ENCODE data around the gene SYNRG. TPM values are rescaled to one million over a fixed set of nuclear protein-coding genes. Genes with fewer than 3 reads are reported as not detected.

SYNRG gene
- total and polyA plus RNA-seq, 2 donors (not counting 3 experiments of a cell fraction or from before 2014, with no cell fraction given) = 15.3 to 42.2 TPM

- dilution Hi-C loops (cut with MboI; ENCODE audit: extremely low pct_ligation_motif_present, low sequenced_read_pairs) = no loop called here
- no peak for DNase-seq (ENCODE audit: low read depth, low spot score)
- Histone ChIP-seq H3K4me2 (ENCODE audit: insufficient read depth, low read length) (no peak overlapping the region), H3K27me3 (ENCODE audit: control insufficient read depth in 2 of 2, insufficient read depth in 2 of 2, low read length in 2 of 2) (no peaks in the 10 kb centered on the region), H4K20me1 (replicated peaks; ENCODE audit: control insufficient read depth, extremely low read depth, insufficient read depth, low read length) (peaks cover 2% of the 10 kb centered on the region), H3K79me2 (ENCODE audit: control insufficient read depth, insufficient read depth, low read length) (peaks cover 84% of the 10 kb centered on the region), H3K4me3 (replicated peaks in 1 of 3; ENCODE audit: insufficient read depth in 1 of 3, low read depth in 1 of 3, low read length in 3 of 3) (no peak overlapping the region), H3K4me1 (ENCODE audit: control insufficient read depth, extremely low read depth, insufficient read depth, low read length) (peaks cover 22% of the 10 kb centered on the region), H2AFZ (ENCODE audit: low read depth, low read length) (no peak overlapping the region), H3K9me3 (replicated peaks; ENCODE audit: control insufficient read depth, insufficient read depth, low read length) (no peaks in the 10 kb centered on the region), H3K9ac (replicated peaks; ENCODE audit: extremely low read depth, insufficient read depth, low read length) (no peak overlapping the region), H3K27ac (ENCODE audit: insufficient read depth, low read depth, low read length) (no peak overlapping the region), H3K36me3 (ENCODE audit: control insufficient read depth in 2 of 2, extremely low read depth in 1 of 2, insufficient read depth in 2 of 2, low read length in 2 of 2) (no peaks in the 10 kb centered on the region), H3K9me1 (replicated peaks; ENCODE audit: control insufficient read depth, extremely low read depth, insufficient read depth, low read length) (no peaks in the 10 kb centered on the region)
- intact Hi-C loops (cut with micrococcal nuclease) = no loop called here
- no peak for FAIRE-seq
- BruUV-seq (replicated peaks) = no TSS peak
- CTCF ChIA-PET = interaction anchor here (0.8 to 1.2 kb wide), 5 partner anchors 10 to 122 kb away, joined by 3 to 4 read pairs (median 3); no protein-coding TSS in a partner anchor
- TF ChIP-seq GATA2 (IDR thresholded peaks at IDR 0.05; ENCODE audit: insufficient read depth, insufficient read length, low read depth, low read length) (no peak), POLR2A (IDR thresholded peaks at IDR 0.05; ENCODE audit: low read depth, low read length) (no peak), EZH2 (IDR thresholded peaks at IDR 0.05; ENCODE audit: borderline replicate concordance, low read depth, low read length, severe bottlenecking) (no peak), POLR2AphosphoS5 (IDR thresholded peaks at IDR 0.05; ENCODE audit: insufficient read depth, low read depth, low read length) (no peak), MYC (IDR thresholded peaks at IDR 0.05; ENCODE audit: low read depth, low read length) (no peak), FOS (IDR thresholded peaks at IDR 0.05; ENCODE audit: borderline replicate concordance, insufficient read depth, low read length) (no peak), JUN (IDR thresholded peaks at IDR 0.05; ENCODE audit: borderline replicate concordance, insufficient read depth, insufficient read length, low read depth) (no peak)
- TF ChIP-seq, protein P1, sequence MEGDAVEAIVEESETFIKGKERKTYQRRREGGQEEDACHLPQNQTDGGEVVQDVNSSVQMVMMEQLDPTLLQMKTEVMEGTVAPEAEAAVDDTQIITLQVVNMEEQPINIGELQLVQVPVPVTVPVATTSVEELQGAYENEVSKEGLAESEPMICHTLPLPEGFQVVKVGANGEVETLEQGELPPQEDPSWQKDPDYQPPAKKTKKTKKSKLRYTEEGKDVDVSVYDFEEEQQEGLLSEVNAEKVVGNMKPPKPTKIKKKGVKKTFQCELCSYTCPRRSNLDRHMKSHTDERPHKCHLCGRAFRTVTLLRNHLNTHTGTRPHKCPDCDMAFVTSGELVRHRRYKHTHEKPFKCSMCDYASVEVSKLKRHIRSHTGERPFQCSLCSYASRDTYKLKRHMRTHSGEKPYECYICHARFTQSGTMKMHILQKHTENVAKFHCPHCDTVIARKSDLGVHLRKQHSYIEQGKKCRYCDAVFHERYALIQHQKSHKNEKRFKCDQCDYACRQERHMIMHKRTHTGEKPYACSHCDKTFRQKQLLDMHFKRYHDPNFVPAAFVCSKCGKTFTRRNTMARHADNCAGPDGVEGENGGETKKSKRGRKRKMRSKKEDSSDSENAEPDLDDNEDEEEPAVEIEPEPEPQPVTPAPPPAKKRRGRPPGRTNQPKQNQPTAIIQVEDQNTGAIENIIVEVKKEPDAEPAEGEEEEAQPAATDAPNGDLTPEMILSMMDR (IDR thresholded peaks at IDR 0.05; ENCODE audit: extremely low read depth in 1 of 2, insufficient read depth in 1 of 2, low read depth in 1 of 2, low read length in 2 of 2) = no peak
- TF ChIP-seq, protein P2, sequence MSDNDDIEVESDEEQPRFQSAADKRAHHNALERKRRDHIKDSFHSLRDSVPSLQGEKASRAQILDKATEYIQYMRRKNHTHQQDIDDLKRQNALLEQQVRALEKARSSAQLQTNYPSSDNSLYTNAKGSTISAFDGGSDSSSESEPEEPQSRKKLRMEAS (IDR thresholded peaks at IDR 0.05; ENCODE audit: insufficient read depth, insufficient read length) = no peak
- POLR2A ChIA-PET = no interaction called here
These were observed 114.2 kb downstream of the SYNRG start for GRCh38 chr17:37494971-37495370.

Data from endothelial cell of umbilical vein (primary cell).